ENCODE data around the gene NAPA.

Gene NAPA

DNA sequence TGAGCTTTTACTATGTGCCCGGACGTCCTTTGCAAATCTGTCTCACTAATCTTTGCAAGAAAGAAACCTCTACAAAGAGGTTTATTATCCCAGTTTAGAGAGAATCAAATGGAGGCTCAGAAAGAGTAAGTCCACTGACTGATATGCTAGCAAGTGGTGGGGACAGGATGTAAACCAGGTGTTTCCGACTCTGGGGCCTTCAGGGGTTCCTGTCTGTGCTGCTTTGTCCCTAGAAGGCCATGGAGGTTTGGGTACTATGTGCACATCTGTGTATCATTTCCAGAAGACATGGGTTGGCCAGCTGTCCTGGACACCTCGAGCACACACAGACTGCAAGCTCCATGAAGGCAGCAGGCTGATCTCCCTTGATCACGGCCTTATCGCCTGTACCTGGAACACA, 29.7 kb downstream of the NAPA start:
- DNase-seq: no peak

DNA sequence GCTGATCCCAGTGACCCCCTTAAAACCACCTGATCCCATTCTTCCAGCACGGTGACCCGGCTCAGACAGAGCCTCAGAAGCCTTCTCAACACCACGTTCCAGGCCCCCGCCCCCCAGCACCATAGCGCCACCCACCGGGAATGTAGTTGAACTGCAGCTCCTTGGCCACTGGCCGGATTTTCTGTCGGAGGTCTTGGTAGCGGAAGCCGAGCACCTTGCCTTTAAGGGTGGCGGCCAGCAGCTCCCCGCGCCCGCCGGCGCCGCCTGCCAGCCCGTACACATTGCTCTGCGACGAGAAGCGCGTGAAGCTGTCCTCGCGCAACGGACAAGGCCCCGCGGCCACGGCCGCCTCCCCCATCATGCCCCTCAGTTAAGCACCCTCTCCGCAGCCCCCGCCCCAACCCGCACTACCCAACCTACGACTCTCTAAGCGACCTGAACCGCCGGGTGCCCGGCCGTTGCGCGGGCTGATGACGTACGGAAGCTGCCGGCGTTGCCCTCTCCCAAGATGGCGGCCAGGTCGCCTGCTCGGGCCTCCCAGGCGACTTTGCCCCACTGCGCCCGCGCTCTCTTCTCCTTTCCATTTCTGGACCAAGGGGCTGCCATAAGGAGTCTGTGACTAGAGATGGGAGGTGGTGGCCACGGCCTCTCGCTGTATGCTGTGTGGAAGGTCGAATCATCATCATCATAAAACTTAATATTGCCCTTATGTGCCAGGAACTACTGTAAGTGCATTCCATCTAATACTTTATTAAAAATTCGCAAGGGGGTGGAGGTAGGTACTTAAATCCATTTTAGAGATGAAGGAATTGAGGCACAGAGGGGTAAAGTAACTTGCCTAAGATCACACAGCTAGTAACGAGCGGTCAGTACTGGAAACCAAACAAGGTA, 30.8 kb downstream of the NAPA start, which contains the start of gene KPTN:
TSS of gene KPTN (minus strand) at position 420 of the 891 bp plus-strand sequence. CDS start at position 361, 59 bp downstream.
- DNase-seq: peak; percentile 50

DNA sequence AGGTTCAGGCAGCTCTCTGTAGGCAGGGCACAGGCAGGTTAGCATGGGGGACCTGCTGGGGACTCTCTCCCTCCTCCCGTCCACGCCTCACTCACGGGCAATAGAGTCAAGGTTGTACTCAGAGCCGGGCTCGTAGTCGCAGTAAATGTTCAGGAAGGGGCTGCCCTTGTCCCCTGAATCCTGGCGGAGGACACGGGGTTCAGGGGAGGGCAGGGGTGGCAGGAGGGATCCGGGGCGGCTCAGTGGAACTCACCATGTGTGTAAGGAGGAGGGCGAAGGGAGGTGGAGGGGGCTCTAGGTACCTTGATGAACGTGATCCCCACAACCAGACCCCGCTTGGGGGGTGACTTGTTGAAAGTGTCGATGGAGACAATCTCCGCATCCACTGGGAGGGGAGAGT, 31.7 kb downstream of the NAPA start:
- DNase-seq: no peak

DNA sequence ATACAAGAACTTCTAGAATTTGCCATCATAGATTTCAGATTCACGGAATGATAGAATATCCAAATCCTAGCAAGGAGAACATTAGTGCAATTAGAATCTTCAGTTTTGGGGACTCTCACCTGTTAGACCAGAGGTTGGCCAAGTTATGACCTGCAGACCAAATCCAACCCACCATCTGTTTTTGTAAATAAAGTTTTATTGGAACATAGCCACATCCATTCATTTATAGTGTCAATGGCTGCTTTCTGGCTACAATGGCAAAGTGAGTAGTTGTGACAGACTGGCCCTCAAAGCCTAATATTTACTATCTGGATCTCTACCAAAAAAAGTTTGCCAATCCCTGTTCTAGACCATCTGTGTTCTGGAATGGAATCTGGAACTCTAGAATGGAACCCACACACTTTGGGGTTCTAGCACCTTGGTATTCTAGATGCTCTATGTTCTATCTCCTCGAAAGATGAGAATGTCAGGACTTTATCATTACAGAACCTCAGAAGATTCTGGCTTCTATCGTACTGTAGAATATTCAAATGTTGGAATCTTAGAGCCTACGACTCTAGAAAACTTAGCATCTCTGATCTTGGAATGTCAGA, 33.3 kb downstream of the NAPA start:
- no peak for DNase-seq

DNA sequence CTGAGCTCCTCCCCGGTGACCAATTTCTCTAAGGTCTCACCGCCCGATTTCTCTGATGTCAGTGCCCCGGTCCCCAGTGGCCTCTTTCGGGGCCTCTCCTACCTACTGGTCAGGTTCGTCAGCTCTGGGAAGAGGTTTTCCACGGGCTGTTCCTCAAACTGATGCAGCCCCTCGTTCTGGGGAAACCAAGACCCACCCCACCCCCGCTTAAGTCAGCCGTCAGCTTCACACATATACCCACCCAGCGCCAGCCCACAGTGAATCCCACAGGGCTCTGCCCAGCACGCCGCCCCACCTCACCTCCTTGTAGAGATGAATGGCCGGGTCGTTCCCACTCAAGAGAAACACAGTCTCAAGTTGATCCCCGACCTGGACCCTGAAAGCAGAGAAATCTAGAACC, 34.2 kb downstream of the NAPA start:
- no peak for DNase-seq

DNA sequence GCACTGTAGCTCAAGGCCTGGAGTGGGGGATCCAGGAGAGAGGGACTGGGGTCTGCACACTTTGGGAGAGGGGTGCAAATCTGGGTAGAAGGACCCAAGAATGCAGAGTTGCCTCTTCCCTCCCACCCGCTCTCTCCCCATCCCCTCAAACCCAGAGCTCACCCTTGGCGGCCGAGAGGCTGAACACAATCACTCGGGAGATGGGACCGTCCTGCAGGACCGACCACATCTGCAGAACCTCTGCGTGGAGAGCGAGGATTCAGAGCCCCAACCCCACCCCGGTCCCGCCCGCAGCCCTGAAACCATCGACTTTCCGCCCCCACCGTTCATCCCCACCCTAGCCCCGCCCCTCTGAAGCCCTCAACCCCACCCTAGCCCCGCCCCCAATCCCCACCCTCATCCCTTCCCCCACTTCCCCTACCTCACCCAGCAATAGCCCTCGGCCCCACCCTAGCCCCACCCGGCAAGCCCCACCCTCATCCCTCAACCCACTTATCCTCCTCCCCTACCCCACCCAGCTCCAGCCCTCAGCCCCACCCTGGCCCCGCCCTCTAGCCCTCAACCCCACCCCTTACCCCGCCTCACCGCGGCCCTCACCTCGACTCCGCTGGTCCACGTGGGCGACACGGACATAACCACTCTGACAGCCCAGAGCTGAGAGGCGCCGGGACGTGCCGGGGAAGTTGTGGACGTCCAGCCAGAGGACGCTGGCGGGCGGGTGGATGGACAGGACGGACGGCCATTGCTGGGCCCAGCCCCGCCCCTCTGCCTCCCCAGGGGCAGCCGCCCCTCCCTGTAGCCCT, 35.0 kb downstream of the NAPA start:
- DNase-seq: no peak

DNA sequence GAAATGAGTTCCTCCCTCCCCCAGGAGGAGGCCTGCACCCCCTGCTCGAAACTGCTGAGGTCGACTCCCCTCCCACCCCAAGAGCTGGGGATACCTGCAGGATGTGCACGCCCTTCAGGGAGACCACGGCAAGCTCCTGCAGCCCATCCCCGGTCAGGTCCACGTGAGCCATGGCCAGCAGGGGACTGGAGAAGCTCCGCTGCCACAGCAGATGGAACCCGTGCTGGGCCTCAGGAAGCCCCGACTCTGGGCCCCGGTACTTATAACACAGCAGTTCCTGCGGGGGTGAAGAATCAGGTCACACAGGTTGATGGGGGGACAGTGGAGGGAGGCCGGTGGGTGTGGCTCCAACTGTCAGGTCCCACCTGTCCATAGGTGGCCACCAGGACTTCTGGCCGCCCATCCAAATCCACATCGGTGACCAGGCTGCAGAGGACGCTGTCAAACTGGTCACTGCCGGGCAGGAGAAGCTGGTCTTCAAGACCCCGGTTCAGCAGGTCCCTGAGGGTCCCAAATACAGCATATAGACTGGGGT, 38.4 kb downstream of the NAPA start:
- DNase-seq: no peak

DNA sequence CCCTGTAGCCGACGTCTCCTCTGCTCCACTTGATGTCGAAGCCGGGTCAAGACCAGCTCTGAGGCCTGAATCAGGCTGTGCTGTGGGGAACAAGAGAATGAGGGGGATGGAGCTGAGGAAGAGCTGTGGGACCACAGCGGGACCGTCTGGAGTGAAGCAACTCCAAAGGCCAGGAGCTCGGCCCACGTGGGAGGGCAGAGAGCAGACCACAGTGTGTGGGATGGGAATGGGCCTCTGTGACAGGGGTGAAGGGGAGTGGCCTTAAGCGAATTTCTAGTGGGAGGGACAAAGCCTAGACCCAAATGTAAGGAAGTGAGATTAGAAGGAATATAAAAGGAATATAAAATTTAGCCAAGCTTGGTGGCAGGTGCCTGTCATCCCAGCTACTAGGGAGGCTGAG, 39.4 kb downstream of the NAPA start:
- no peak for DNase-seq

DNA sequence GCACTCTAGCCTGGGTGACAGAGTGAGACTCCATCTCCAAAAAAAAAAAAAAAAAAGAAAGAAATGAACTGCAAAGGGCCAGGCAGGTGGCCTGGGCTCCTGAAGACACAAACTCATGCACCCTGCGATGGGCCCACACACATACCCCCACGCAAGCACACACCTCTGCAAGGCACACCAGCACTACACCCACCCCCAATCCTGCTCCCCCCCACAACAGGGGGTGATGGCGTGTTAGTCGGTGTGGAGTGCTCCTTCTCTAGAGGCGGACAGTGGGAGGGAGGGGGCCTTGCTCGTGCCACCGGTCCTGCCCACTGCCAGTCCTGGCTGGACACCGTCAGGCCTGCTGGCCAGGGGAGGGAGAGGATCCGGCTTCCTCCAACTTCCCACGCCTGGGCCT, 41.5 kb downstream of the NAPA start:
- DNase-seq: no peak

DNA sequence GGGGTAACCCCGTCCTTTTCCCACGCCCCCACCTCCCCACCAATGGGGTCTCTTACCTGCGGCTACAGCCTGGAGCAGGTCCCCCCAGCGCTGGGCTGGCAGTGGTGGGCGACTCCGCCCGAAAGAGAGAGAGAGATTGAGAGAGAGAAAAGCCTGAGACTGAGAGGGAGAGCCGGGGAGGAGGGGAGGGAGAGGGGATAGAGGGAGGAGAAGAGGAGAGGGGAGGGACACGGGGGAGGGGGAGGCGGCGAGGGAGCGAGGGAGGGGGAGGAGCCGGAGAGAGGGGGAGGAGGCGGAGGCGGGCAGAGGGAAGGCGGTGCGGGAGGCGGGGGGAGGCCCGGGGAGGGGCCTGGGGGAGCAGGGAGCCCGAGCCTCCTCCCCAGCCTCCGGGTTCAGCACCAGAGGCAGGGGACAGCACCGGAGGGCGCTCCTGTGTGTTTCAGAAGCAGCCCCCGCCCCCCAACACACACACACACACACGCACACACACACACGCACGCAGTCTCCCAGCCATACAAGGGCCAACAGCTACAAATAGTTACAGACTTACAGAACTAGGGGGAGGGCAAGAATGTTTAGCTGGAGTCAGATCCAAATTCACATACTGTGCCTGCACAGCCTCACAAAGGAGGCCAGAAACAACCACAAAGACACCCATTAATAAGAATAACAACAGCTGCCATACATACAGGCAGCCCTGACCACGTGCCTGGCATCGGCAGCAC, 43.0 kb downstream of the NAPA start, which contains the start of gene SLC8A2:
TSS of gene SLC8A2 (minus strand) at position 161 of the 725 bp plus-strand sequence. CDS start 5,490 bp downstream, outside the sequence.
- no peak for DNase-seq

DNA sequence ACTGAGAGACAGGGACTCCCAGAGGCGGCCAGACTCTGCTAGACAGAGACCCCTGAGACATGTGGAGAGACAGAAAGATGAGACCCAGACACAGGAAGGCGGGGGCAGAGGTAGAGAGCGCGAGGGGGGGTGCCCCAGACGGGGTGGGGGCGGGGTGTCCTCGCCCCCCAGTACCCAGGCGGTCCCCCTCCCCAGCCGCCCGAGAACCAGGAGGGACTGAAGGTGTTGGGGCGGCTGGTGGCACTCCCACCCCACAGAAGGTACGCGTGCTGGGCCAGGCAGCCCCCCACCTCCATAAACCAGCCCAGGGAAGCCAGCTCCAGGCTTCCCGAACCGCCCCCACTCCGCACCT, 43.5 kb downstream of the NAPA start:
- DNase-seq: no peak

DNA sequence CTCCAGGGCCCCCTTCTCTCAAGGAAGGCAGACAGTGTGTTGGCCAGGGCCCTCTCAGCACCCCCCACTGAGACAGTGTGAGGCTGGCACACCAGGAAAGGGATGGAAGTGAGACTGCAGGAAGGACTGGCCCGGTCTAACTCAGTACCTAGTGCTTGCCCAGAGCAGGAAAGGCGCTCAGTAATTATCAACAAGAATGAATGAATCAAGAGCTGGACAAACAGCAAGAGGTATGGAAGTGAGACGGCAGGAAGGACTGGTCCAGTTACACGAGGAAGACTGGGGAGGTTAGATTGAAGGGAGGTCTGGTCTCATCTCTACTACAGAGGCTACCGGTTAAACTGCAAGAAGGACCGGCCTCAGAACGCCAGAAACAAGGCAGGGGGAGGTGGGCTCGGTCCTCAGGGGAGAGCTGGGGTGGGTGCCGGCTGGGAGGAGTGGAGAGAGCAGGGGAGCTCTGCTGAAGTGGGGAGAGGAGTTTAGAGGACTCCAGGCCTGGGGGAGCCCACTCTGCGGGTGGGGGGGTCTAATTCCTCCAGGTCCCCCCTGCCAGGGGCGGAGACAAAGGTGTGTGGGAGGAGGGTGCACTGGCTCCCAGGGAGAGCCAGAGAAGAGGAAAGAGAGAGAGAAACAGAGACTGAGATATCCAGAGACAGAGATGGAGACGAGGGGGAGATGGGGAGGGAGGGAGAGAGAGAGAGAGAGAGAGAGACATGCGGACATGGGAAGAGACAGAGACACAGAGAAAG, 44.2 kb downstream of the NAPA start:
- no peak for DNase-seq

DNA sequence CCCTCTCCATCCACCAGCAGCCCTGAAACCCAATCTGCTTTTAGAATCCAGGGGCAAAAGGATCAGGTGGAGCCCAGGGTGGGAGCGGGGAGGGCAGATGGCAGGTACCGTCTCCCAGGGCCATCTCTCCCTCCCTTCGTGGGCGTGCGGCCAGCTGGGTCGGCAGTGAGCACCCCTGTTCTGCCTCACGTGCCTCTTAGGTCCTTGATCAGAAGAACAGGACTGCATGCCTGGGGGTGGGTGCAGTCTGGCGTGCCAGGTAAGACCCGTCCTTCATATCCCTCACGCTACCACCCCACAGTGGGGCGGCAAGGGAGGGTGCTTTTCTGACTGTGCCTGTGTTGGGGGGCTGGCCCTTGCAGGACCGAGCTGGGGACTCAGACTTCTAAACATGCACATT, 45.1 kb downstream of the NAPA start:
- no peak for DNase-seq

DNA sequence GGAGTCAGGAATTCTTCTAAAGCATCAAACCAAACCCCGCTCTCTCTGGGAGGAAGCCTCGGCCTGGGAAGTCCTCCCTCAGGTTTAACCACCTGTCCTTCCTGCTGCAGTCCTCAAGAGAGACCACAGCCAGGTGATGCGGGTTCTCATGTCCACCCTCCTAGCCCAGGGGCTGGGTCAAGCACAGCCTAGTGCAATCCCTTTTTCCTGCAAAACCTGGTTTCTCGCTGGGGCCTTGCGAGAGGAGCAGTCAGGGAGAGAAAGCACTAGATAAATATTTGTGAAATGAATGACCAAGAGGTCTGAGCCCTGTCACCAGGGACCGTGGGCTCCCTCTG, 45.5 kb downstream of the NAPA start:
- no peak for DNase-seq

DNA sequence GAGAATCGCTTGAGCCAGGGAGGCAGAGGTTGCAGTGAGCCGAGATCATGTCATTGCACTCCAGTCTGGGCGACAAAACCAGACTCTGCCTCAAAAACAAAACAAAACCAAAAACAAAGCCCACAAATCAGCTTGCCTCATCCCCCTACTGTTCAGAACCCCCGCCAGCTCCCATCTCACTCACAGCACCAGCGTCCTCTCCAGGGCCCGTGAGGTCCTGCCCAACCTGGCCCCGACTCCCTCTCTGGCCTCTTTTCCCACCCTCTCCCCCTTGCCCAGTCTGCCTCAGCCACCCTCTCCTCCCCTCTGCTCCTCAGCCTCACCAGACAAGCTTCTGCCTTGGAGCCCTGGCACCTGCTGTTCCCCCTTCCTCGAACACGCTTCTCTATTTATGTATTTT, 46.9 kb downstream of the NAPA start:
- no peak for DNase-seq

DNA sequence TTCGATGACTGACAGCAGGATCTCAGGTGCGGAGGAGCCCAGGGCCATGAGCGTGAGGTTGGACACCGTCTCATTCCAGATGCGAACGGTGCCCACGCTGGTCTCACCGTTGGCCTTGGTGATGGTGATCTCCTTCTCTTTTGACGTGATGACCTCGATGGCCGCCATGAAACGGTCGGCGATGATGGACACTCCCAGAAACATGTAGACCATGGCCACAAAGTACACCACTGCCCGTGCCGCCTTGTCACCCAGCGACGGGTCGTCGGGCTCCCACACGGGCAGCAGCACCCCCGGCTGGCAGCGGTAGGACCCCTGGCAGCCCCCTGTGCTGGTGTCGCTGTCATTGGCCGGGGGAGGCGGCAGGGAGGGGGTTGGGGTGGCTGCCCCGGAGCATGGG, 48.9 kb downstream of the NAPA start:
- no peak for DNase-seq

DNA sequence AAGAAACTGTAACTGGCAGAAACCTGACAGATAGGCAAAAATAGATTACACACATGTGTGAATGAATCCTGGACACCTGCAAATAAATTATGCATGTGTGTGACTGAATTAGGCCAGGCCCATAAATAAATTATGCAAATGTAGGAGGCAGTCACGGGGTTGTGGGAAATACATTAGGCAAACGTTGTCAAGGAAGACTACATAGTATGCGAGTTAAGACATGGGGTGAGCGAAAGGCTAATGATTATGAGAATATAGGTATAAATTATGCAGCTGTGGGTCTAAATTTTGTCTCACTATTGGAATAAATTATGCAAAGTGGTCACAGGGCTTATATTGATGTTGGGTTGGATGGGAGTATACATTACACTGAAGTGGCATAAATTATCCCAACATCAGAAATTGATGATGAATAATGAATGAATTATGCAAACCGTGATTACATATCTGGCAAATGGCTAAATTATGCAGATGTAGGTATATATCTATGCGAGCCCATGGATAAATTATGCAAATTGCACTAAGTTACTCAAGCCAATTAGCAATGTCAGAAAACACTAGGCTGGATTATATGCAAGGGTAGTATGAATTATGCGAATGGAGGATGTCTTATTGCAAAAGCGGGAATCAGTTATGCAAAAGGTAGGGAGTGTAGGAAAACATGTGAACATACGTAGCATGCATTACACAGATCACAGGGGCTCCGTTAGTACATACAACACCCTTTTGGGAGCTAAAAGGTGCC, 50.0 kb downstream of the NAPA start:
- DNase-seq: no peak

DNA sequence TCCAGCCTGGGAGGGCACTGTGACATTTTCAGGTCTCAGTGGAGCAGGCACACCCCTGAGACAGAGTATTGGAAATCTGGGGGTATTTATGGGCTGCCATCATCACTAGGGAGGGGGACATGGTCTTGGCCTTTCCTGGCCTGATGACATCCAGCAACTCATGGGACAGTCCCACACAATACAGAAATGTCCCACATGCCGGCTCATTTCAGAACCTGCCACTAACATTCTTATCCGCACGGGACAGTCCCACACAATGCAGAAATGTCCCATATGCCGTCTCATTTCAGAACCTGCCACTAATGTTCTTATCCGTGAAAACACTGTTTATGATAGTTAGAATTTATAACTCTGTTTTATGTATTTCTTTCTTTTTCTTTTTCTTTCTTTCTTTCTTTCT, 53.0 kb downstream of the NAPA start:
- DNase-seq: no peak

DNA sequence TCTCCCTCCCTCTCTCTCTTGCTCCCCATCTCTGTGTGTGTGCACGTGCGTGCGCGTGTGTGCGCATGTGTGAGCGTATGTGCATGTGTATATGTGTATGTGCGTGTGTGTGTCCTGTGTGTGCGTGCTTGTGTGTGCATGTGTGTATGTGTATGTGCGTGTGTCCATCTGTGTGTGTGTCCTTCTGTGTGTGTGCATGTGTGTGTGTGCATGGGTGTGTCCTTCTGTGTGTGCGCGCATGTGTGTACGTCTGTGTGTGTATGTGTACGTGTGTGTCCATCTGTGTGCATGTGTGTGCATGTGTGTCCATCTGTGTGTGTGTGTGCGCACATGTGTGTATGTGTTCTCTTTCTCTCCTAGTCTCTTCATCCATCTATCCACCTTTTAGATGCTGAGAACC, 55.4 kb downstream of the NAPA start:
- DNase-seq: no peak

DNA sequence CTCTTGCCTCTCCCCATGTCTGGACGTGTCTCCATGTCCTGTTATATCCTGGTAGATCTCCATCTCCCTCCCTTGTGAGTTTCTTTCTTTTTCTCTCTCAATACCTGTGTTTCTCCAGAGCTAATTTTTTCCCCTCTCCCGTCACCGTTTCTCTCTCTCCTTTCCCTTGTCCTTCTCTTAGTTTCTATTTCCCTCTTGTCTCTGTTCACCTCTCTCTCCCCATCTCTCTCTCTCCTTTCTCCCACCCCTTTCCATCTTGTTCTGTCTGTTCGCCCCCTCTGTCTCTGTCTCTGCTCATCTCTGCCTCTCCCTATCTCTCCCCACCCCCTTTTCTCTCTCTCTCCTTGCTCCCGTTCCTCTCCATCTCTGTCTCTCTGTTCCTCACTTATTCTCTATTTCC, 56.2 kb downstream of the NAPA start:
- no peak for DNase-seq

DNA sequence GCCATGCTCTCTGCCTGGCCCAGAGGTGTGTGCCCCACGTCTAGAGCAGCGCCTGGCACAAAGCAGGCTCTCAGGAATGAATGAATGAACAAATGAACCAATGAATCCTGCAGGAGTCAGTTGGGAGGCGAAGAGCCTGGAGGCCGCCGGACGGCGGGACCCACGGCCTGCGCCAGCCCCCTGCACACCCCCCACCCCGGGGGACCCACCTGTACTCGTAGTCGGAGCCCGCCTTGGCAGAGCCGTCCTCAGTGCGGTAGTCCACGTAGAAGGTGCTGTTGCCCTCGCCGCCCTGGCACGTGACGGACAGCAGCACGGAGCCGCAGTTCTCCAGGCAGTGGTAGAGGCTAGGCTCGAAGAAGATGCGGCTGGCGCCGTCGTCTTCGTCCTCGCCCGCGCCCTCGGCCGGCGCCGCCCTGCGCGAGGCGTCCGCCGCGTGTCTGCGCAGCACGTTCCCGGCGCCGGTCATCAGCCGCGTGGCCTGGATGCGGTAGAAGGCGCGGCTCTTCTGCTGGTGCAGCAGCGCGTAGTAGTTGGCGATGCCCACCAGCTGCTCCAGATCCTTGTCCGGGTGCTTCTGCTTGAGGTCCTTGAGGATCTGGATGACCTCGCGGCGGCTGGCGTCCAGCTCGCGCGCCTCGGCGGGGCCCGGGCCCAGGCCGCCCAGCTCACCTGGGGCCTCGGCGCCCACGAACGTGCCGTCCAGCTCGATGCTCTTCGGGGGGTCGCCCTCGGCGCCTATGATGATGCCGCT, 58.0 kb downstream of the NAPA start:
- DNase-seq: no peak

Data from NCI-H2081 treated with DMSO at 0.1 percent for 48 hours (cell line).